B cell (primary cell): ENCODE data around the gene PLEKHH1. TPM values are rescaled to one million over a fixed set of nuclear protein-coding genes. Genes with fewer than 3 reads are reported as not detected.

Experiments
- ATAC-seq: fragments of 200-7000 bp; cut with Tn5 transposase; one replicate; pipeline ENCODE4 v1.10.0; 2021; ENCODE audit warnings: low read depth, mild to moderate bottlenecking, moderate number of reproducible peaks, moderate library complexity
- CTCF ChIA-PET: fragments of 350-600 bp; sonication (Branson Sonifier 250); formaldehyde crosslinking; loops from one replicate; lab custom pipeline; 2021; ENCODE audit warnings: antibody characterized with exemption, inconsistent platforms; lab: Charles Lee
- POLR2A ChIA-PET: fragments of 350-600 bp; sonication (Branson Sonifier 250); formaldehyde crosslinking; loops from one replicate; lab custom pipeline; 2021; ENCODE audit warnings: antibody characterized with exemption; lab: Charles Lee
- DNase-seq: peaks from one replicate; pipeline ENCODE4 v3.0.0; 2013
- H2AFZ ChIP-seq: 2 replicates; pipeline ENCODE4 v1.6.1; 2012; ENCODE audit warnings: mild to moderate bottlenecking, low read depth, low read length; ENCODE audit not compliant: insufficient read depth, poor library complexity, severe bottlenecking
- H3K27ac ChIP-seq, 2 donors: 1 replicate in 1 of 2; 2 replicates in 1 of 2; pipeline ENCODE4 v1.5.1; 2012 to 2013; ENCODE audit warnings: low read length in 2 of 2, mild to moderate bottlenecking in 2 of 2, moderate library complexity in 1 of 2
- H3K27me3 ChIP-seq, 4 experiments: fragments of 200-600 bp in 1 of 4; sonication (generic) in 1 of 4; replicated peaks in 1 of 4; 1 replicate in 2 of 4; 2 replicates in 2 of 4; pipeline versions ENCODE4 v1.6.1 to v1.7.0; 2013 to 2016; ENCODE audit warnings: low read length in 3 of 4, mild to moderate bottlenecking in 2 of 4, mixed read lengths in 1 of 4, moderate library complexity in 1 of 4; ENCODE audit not compliant: insufficient read depth in 4 of 4, control insufficient read depth in 3 of 4; ENCODE audit errors: control extremely low read depth in 1 of 4
- H3K36me3 ChIP-seq, 2 experiments: replicated peaks in 1 of 2; 1 replicate in 1 of 2; 2 replicates in 1 of 2; pipeline versions ENCODE4 v1.6.1 to v1.7.1; 2013; ENCODE audit warnings: low read length in 1 of 2; ENCODE audit not compliant: insufficient read depth in 2 of 2, control insufficient read depth in 1 of 2; ENCODE audit errors: control extremely low read depth in 1 of 2, extremely low read depth in 1 of 2
- H3K4me1 ChIP-seq, 2 donors: fragments of 200-600 bp in 1 of 2; sonication (generic) in 1 of 2; 1 replicate in 1 of 2; 2 replicates in 1 of 2; pipeline versions ENCODE4 v1.5.1 to v1.6.1; 2013 to 2017; ENCODE audit warnings: low read length in 2 of 2; ENCODE audit not compliant: control insufficient read depth in 2 of 2, insufficient read depth in 2 of 2
- H3K4me2 ChIP-seq: replicated peaks from 2 replicates; pipeline ENCODE3; 2012; ENCODE audit warnings: mild to moderate bottlenecking, low read depth, low read length; ENCODE audit not compliant: poor library complexity, severe bottlenecking
- H3K4me3 ChIP-seq, 5 experiments: fragments of 200-600 bp in 1 of 5; sonication (generic) in 1 of 5; 1 replicate in 3 of 5; 2 replicates in 2 of 5; pipeline versions ENCODE4 v1.5.1 to v1.7.0; 2011 to 2016; ENCODE audit warnings: low read length in 4 of 5, mild to moderate bottlenecking in 4 of 5, low read depth in 2 of 5, control low read depth in 1 of 5, moderate library complexity in 1 of 5; ENCODE audit not compliant: insufficient read depth in 1 of 5; ENCODE audit errors: control extremely low read depth in 1 of 5, extremely low read depth in 1 of 5
- H3K79me2 ChIP-seq: fragments of 200-600 bp; sonication (generic); one replicate; pipeline ENCODE4 v1.6.0; 2016; ENCODE audit warnings: low read length; ENCODE audit not compliant: control insufficient read depth, insufficient read depth
- H3K9ac ChIP-seq: fragments of 200-600 bp; sonication (generic); 2 replicates; pipeline ENCODE4 v1.6.1; 2017; ENCODE audit warnings: mild to moderate bottlenecking, low read length, moderate library complexity
- H3K9me3 ChIP-seq, 3 donors: one replicate each; pipeline versions ENCODE4 v1.6.1 to v1.7.1; 2013; ENCODE audit warnings: low read length in 2 of 3; ENCODE audit not compliant: control insufficient read depth in 2 of 3, insufficient read depth in 1 of 3; ENCODE audit errors: control extremely low read depth in 1 of 3
- H4K20me1 ChIP-seq: 2 replicates; pipeline ENCODE4 v1.6.0; 2012; ENCODE audit warnings: mild to moderate bottlenecking, low read length; ENCODE audit not compliant: insufficient read depth, control insufficient read depth, poor library complexity, severe bottlenecking
- H3K27ac Mint-ChIP-seq: one replicate; pipeline ENCODE4 v1.8.0; 2021; ENCODE audit warnings: mixed read lengths
- H3K27me3 Mint-ChIP-seq: one replicate; pipeline ENCODE4 v1.8.0; 2021; ENCODE audit warnings: mixed read lengths
- H3K4me1 Mint-ChIP-seq: one replicate; pipeline ENCODE4 v1.8.0; 2021; ENCODE audit warnings: mixed read lengths
- H3K4me3 Mint-ChIP-seq: one replicate; pipeline ENCODE4 v1.8.0; 2021; ENCODE audit warnings: mixed read lengths
- H3K9me3 Mint-ChIP-seq: one replicate; pipeline ENCODE4 v1.8.0; 2022; ENCODE audit warnings: mixed read lengths; ENCODE audit not compliant: insufficient read depth
- EZH2 ChIP-seq: IDR thresholded peaks from 2 replicates; pipeline ENCODE4 v1.6.1; 2012; ENCODE audit warnings: borderline replicate concordance, low read depth, mild to moderate bottlenecking, moderate library complexity, low read length; ENCODE audit not compliant: insufficient read depth, poor library complexity, severe bottlenecking
- WGBS: methylation state at CpG from one replicate; pipeline ENCODE4 v1.1.5; 2013; ENCODE audit warnings: missing lambda C conversion rate; ENCODE audit not compliant: insufficient coverage; 5-methylcytosine and 5-hydroxymethylcytosine counted together
- intact Hi-C: fragments of 100-400 bp; cut with micrococcal nuclease; formaldehyde crosslinking; loops from one replicate; pipeline ENCODE4 v1.10.0; 2022
- polyA plus RNA-seq: library from polyadenylated mRNA; depleted of rRNA; stranded (reverse); fragments of >200 nt; gene quantifications from 2 replicates; pipeline ENCODE4 v1.2.3, GENCODE V29; 2012
- total RNA-seq, 2 donors: library from RNA; stranded (reverse); fragments of 120-200 nt in 1 of 2; gene quantifications; 1 replicate in 1 of 2; 2 replicates in 1 of 2; pipeline versions ENCODE4 v1.2.3 to v1.2.4, GENCODE V29; 2013 to 2022
- TF ChIP-seq, protein P1 (sequence below): fragments of 200-600 bp; IDR thresholded peaks from one replicate; pipeline ENCODE4 v1.8.0; 2022; ENCODE audit warnings: antibody characterized with exemption, mild to moderate bottlenecking

Gene PLEKHH1
- total and polyA plus RNA-seq, 2 donors (not counting 1 experiment from before 2014, with no cell fraction given): 0.17 to 0.37 TPM

DNA sequence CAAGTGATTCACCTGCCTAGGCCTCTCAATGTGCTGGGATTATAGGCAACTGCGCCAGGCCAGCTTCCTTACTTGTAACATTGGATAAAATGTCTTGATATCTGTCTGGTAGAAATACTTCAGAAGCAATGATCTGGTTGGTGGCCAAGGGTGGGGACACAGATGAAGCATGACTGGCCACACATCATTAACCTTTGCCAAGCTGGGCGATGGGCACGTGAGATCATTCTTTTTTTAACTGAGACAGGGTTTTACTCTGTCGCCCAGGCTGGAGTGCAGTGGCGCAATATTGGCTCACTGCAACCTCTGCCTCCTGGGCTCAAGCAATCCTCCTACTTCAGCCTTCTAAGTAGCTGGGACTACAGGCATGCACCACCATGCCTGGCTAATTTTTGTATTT is 31.1 kb downstream of the PLEKHH1 start:
- Mint-ChIP-seq H3K9me3 (no peaks in the 10 kb centered on the region), H3K27ac (no peak overlapping the region), H3K4me3 (no peak overlapping the region), H3K4me1 (peaks cover 4% of the 10 kb centered on the region), H3K27me3 (peaks cover 3% of the 10 kb centered on the region)
- ChIA-PET POLR2A (no interaction called here), CTCF (interaction anchor here (1.3 kb wide), 1 partner anchor 138 kb away, joined by 4 read pairs; no protein-coding TSS in a partner anchor)
- H3K27ac ChIP-seq: no peak overlapping the region
- H3K36me3 ChIP-seq: no peaks in the 10 kb centered on the region
- DNase-seq: no peak
- H3K4me1 ChIP-seq: no peaks in the 10 kb centered on the region
- TF ChIP-seq, protein P1, sequence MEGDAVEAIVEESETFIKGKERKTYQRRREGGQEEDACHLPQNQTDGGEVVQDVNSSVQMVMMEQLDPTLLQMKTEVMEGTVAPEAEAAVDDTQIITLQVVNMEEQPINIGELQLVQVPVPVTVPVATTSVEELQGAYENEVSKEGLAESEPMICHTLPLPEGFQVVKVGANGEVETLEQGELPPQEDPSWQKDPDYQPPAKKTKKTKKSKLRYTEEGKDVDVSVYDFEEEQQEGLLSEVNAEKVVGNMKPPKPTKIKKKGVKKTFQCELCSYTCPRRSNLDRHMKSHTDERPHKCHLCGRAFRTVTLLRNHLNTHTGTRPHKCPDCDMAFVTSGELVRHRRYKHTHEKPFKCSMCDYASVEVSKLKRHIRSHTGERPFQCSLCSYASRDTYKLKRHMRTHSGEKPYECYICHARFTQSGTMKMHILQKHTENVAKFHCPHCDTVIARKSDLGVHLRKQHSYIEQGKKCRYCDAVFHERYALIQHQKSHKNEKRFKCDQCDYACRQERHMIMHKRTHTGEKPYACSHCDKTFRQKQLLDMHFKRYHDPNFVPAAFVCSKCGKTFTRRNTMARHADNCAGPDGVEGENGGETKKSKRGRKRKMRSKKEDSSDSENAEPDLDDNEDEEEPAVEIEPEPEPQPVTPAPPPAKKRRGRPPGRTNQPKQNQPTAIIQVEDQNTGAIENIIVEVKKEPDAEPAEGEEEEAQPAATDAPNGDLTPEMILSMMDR: no peak
- no peak for TF ChIP-seq EZH2
- H3K9ac ChIP-seq: no peak overlapping the region
- no peaks in the 10 kb centered on the region for H3K79me2 ChIP-seq
- no peaks in the 10 kb centered on the region for H3K27me3 ChIP-seq
- intact Hi-C loops: no loop called here
- no peak overlapping the region for H2AFZ ChIP-seq
- no peak for ATAC-seq
- H3K9me3 ChIP-seq: peaks cover 0 to 3% (median 0%) of the 10 kb centered on the region in 3 donors
- H3K4me3 ChIP-seq: no peak overlapping the region
- WGBS: 73% methylated on average over 4 of the region's 5 CpGs
- no peak overlapping the region for H3K4me2 ChIP-seq
- H4K20me1 ChIP-seq: no peaks in the 10 kb centered on the region

DNA sequence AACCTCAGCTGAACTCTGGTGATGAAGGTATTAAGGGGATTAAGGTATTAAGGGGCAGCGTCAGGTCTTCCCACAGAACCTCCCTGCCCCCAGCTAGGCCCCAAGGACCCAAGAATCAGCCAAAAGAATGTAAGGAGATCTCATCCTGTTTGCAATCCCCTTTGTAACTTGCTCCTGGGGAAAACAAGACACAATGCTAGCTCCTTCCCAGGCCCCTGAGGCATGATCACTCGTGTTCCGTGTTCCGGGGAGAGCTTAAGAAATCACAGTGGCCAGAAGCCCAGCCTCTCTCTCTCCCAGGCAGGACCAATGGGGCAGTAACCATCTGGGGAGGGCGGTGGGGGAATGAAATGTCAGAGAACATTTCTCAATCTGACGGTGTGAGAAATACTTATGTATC is 33.8 kb downstream of the PLEKHH1 start:
- Histone ChIP-seq H4K20me1 (no peaks in the 10 kb centered on the region), H3K4me1 (no peaks in the 10 kb centered on the region), H3K36me3 (no peaks in the 10 kb centered on the region), H3K27me3 (no peaks in the 10 kb centered on the region), H3K9ac (no peak overlapping the region), H3K79me2 (no peaks in the 10 kb centered on the region), H3K4me3 (no peak overlapping the region), H2AFZ (no peak overlapping the region), H3K4me2 (no peak overlapping the region), H3K9me3 (peaks cover 0 to 2% (median 0%) of the 10 kb centered on the region in 3 donors), H3K27ac (no peak overlapping the region)
- Mint-ChIP-seq H3K9me3 (no peaks in the 10 kb centered on the region), H3K27me3 (peaks cover 8% of the 10 kb centered on the region), H3K4me3 (no peak overlapping the region), H3K27ac (no peak overlapping the region), H3K4me1 (peaks cover 4% of the 10 kb centered on the region)
- no peak for DNase-seq
- ATAC-seq: no peak
- intact Hi-C loops: no loop called here
- ChIA-PET POLR2A (no interaction called here), CTCF (interaction anchor here (0.7 to 24.8 kb wide), 2 partner anchors 121 to 142 kb away, joined by 3 to 863 read pairs; no protein-coding TSS in a partner anchor)
- 100% methylated on average over 3 of the region's 6 CpGs for WGBS
- TF ChIP-seq, protein P1: no peak
- no peak for TF ChIP-seq EZH2
